Aorta (tissue), 5 donors: ENCODE data around the gene KMT2A. TPM values are rescaled to one million over a fixed set of nuclear protein-coding genes. Genes with fewer than 3 reads are reported as not detected.
"Not testable (repeated sequence)": the region's sequence is repeated elsewhere in the genome, so short reads cannot be mapped to it uniquely, and the experiment has no call there.

Experiments used
- ATAC-seq: fragments of 200-7000 bp; cut with Tn5 transposase; one replicate; pipeline ENCODE4 v1.9.1; 2022; ENCODE audit warnings: moderate library complexity; ENCODE audit not compliant: low FRiP score
- DNase-seq, 2 donors: peaks; one replicate each; pipeline ENCODE4 v3.0.0-alpha.2; 2020
- H3K27ac ChIP-seq, 2 donors: one replicate each; pipeline ENCODE4 v1.5.1; 2013; ENCODE audit warnings: low read length in 2 of 2, mild to moderate bottlenecking in 2 of 2, moderate library complexity in 2 of 2, control low read depth in 1 of 2, inconsistent platforms in 1 of 2, low read depth in 1 of 2
- H3K27me3 ChIP-seq, 2 donors: one replicate each; pipeline ENCODE4 v1.6.1; 2013; ENCODE audit warnings: control low read depth in 1 of 2, low read length in 1 of 2, mild to moderate bottlenecking in 1 of 2, moderate library complexity in 1 of 2; ENCODE audit not compliant: insufficient read depth in 2 of 2, control insufficient read depth in 1 of 2
- H3K36me3 ChIP-seq, 2 donors: one replicate each; pipeline ENCODE4 v1.6.1; 2013; ENCODE audit warnings: control low read depth in 1 of 2, low read length in 1 of 2, mild to moderate bottlenecking in 1 of 2; ENCODE audit not compliant: insufficient read depth in 2 of 2, control insufficient read depth in 1 of 2
- H3K4me1 ChIP-seq, 2 donors: one replicate each; pipeline ENCODE4 v1.6.1; 2013; ENCODE audit warnings: low read length in 2 of 2, control low read depth in 1 of 2, mild to moderate bottlenecking in 1 of 2, moderate library complexity in 1 of 2; ENCODE audit not compliant: insufficient read depth in 2 of 2, control insufficient read depth in 1 of 2
- H3K4me3 ChIP-seq, 2 donors: one replicate each; pipeline ENCODE4 v1.5.1; 2013; ENCODE audit warnings: low read length in 2 of 2, control low read depth in 1 of 2, mild to moderate bottlenecking in 1 of 2
- H3K9me3 ChIP-seq: one replicate; pipeline ENCODE4 v1.6.1; 2013; ENCODE audit warnings: mild to moderate bottlenecking, low read length; ENCODE audit not compliant: control insufficient read depth
- WGBS, 2 donors: extraction: QIAGEN DNeasy Blood & Tissue Kit; methylation state at CpG; one replicate each; pipeline ENCODE4 v1.1.7; 2013; 5-methylcytosine and 5-hydroxymethylcytosine counted together
- intact Hi-C, 2 donors: fragments of 100-400 bp; cut with DNase I; formaldehyde crosslinking; loops; one replicate each; pipeline versions ENCODE4 v1.14.2 to v1.15.0; 2022
- polyA plus RNA-seq, 2 donors: library from polyadenylated mRNA; stranded (reverse); fragments of 200-250 nt; gene quantifications; one replicate each; pipeline ENCODE4 v1.2.3, GENCODE V29; 2013
- total RNA-seq, 2 donors: library from RNA; stranded (reverse); fragmentation: NEBNext Ultra II Directional; extraction: Animal tissue kit (Norgen Biotek cat#: 25700); gene quantifications; one replicate each; pipeline ENCODE4 v1.2.1, GENCODE V29; 2021
- donor health status: healthy with polysubstance abuse.
- donor health status: Bipolar disorder and iron deficiency.
- donor health status: DM: no; HTN: no; CAD: no.
- donor health status: DM: no; HTN: no; CAD: no.
- donor health status: DM: yes; HTN: yes; CAD: no.

The KMT2A gene
- total and polyA plus RNA-seq, 4 donors: 5.6 to 114 (median 60.0) TPM

- WGBS, 2 donors: 66% methylated on average over 7 of the region's 7 CpGs
- DNase-seq (no peak), ATAC-seq (no peak)
- Histone ChIP-seq H3K4me3 (no peak overlapping the region), H3K27ac (no peak overlapping the region), H3K4me1 (no peaks in the 10 kb centered on the region), H3K36me3 (no peaks in the 10 kb centered on the region), H3K9me3 (no peaks in the 10 kb centered on the region), H3K27me3 (no peaks in the 10 kb centered on the region)
- intact Hi-C loops: no loop called here
Observed at GRCh38 chr11:118406599-118407166, 29.6 kb upstream of the KMT2A start.

- Histone ChIP-seq H3K27ac (no peak overlapping the region), H3K4me3 (no peak overlapping the region), H3K36me3 (peaks cover 0 to 1% of the 10 kb centered on the region in 2 donors), H3K4me1 (no peaks in the 10 kb centered on the region), H3K9me3 (no peaks in the 10 kb centered on the region), H3K27me3 (no peaks in the 10 kb centered on the region)
- intact Hi-C loops: no loop called here
- WGBS, 2 donors: 60 to 70% methylated on average over 7 of the region's 7 CpGs
- no peak for ATAC-seq
- DNase-seq: no peak
Observed at GRCh38 chr11:118410055-118410745, 26.1 kb upstream of the KMT2A start.

- Histone ChIP-seq H3K4me1 (no peaks in the 10 kb centered on the region), H3K27me3 (no peaks in the 10 kb centered on the region), H3K9me3 (no peaks in the 10 kb centered on the region), H3K36me3 (peaks cover 0 to 1% of the 10 kb centered on the region in 2 donors), H3K4me3 (no peak overlapping the region), H3K27ac (no peak overlapping the region)
- DNase-seq: no peak
- ATAC-seq: no peak
- 91 to 92% methylated on average over 4 of the region's 4 CpGs for WGBS, 2 donors
- intact Hi-C loops: no loop called here
Observed at GRCh38 chr11:118411530-118411929, 24.8 kb upstream of the KMT2A start.

GRCh38 chr11:118412921-118413320 lies 23.4 kb upstream of the KMT2A start:
- Histone ChIP-seq H3K36me3 (peaks cover 0 to 1% of the 10 kb centered on the region in 2 donors), H3K9me3 (no peaks in the 10 kb centered on the region), H3K4me3 (no peak overlapping the region), H3K4me1 (no peaks in the 10 kb centered on the region), H3K27me3 (no peaks in the 10 kb centered on the region), H3K27ac (no peak overlapping the region)
- intact Hi-C loops: no loop called here
- DNase-seq (no peak), ATAC-seq (no peak)
- WGBS, 2 donors: 84 to 87% methylated on average over 1 of the region's 1 CpG

GRCh38 chr11:118415062-118415738 lies 21.1 kb upstream of the KMT2A start:
- WGBS, 2 donors: 74 to 80% methylated on average over 8 of the region's 8 CpGs
- H3K9me3 ChIP-seq: no peaks in the 10 kb centered on the region
- no peak for ATAC-seq
- H3K27ac ChIP-seq: no peak overlapping the region
- H3K27me3 ChIP-seq: no peaks in the 10 kb centered on the region
- H3K36me3 ChIP-seq: peaks cover 0 to 1% of the 10 kb centered on the region in 2 donors
- H3K4me3 ChIP-seq: no peak overlapping the region
- H3K4me1 ChIP-seq: no peaks in the 10 kb centered on the region
- DNase-seq: no peak
- intact Hi-C loops: no loop called here

GRCh38 chr11:118415739-118416068 lies 20.6 kb upstream of the KMT2A start:
- no peak overlapping the region for H3K4me3 ChIP-seq
- H3K36me3 ChIP-seq: peaks cover 0 to 1% of the 10 kb centered on the region in 2 donors
- H3K9me3 ChIP-seq: no peaks in the 10 kb centered on the region
- no peak overlapping the region for H3K27ac ChIP-seq
- peak in 1 of 2 donors; percentile 71 for DNase-seq
- H3K27me3 ChIP-seq: no peaks in the 10 kb centered on the region
- peak; percentile 19 for ATAC-seq
- intact Hi-C loops: no loop called here
- H3K4me1 ChIP-seq: no peaks in the 10 kb centered on the region

GRCh38 chr11:118416900-118417299 lies 19.4 kb upstream of the KMT2A start:
- H3K9me3 ChIP-seq, H3K27me3 ChIP-seq, intact Hi-C loops, ATAC-seq, H3K4me1 ChIP-seq, H3K27ac ChIP-seq, H3K4me3 ChIP-seq, DNase-seq, H3K36me3 ChIP-seq: not testable (repeated sequence)

- WGBS, 2 donors: 42 to 63% methylated on average over 4 of the region's 4 CpGs
- no peaks in the 10 kb centered on the region for H3K27me3 ChIP-seq
- ATAC-seq: no peak
- intact Hi-C loops: no loop called here
- peaks cover 0 to 1% of the 10 kb centered on the region in 2 donors for H3K36me3 ChIP-seq
- no peak overlapping the region for H3K27ac ChIP-seq
- H3K4me3 ChIP-seq: no peak overlapping the region
- H3K4me1 ChIP-seq: no peaks in the 10 kb centered on the region
- H3K9me3 ChIP-seq: no peaks in the 10 kb centered on the region
- DNase-seq: no peak
Observed at GRCh38 chr11:118417801-118418200, 18.5 kb upstream of the KMT2A start.

GRCh38 chr11:118418766-118419165 lies 17.5 kb upstream of the KMT2A start:
- H3K4me1 ChIP-seq: no peaks in the 10 kb centered on the region
- ATAC-seq (no peak), DNase-seq (no peak)
- WGBS, 2 donors: 70 to 80% methylated on average over 5 of the region's 5 CpGs
- H3K27me3 ChIP-seq: no peaks in the 10 kb centered on the region
- no peak overlapping the region for H3K4me3 ChIP-seq
- no peaks in the 10 kb centered on the region for H3K9me3 ChIP-seq
- intact Hi-C loops: no loop called here
- H3K27ac ChIP-seq: no peak overlapping the region
- H3K36me3 ChIP-seq: peaks cover 0 to under 1% of the 10 kb centered on the region in 2 donors
